ENCODE data around the gene AURKB. TPM values are rescaled to one million over a fixed set of nuclear protein-coding genes. Genes with fewer than 3 reads are reported as not detected.

Gene AURKB
- total and polyA plus RNA-seq, 10 of the 15 experiments (the other 5 are each of a cell fraction or from before 2014, with no cell fraction given), result 52.7 to 209 (median 128) TPM

- ChIA-PET RAD21 (ENCODE audit: unreplicated experiment) (interaction anchor here (1.0 to 1.8 kb wide), 3 partner anchors 13 to 33 kb away, joined by 3 to 6 read pairs (median 3); no protein-coding TSS in a partner anchor), CTCF (interaction anchor here (0.6 to 5.3 kb wide), 10 partner anchors 10 to 140 kb away, joined by 3 to 46 read pairs (median 6); partner anchors contain the start of gene HES7), SMC1A (ENCODE audit: uncharacterized antibody, unreplicated experiment) (interaction anchor here (0.6 to 2.7 kb wide), 8 partner anchors 9 to 141 kb away, joined by 3 to 15 read pairs (median 6); no protein-coding TSS in a partner anchor), POLR2A (interaction anchor here (0.9 to 1.6 kb wide), 2 partner anchors 8 to 18 kb away, joined by 3 read pairs; partner anchors contain the start of gene PER1)
- Histone ChIP-seq H3K4me3 (no peak overlapping the region), H3K9me3 (replicated peaks; ENCODE audit: control insufficient read depth, insufficient read depth, low read length) (no peaks in the 10 kb centered on the region), H3K27me3 (replicated peaks in 1 of 2; ENCODE audit: control insufficient read depth in 2 of 2, insufficient read depth in 2 of 2, low read length in 1 of 2) (no peaks in the 10 kb centered on the region), H3K9ac (ENCODE audit: control insufficient read depth, insufficient read depth, low read length) (no peak overlapping the region), H2AFZ (ENCODE audit: control insufficient read depth, low read depth, low read length) (no peak overlapping the region), H3K4me1 (ENCODE audit: control insufficient read depth, insufficient read depth, low read length) (peaks cover 37% of the 10 kb centered on the region), H3K79me2 (ENCODE audit: control insufficient read depth, insufficient read depth, low read length) (peaks cover 26% of the 10 kb centered on the region), H3K36me3 (ENCODE audit: control insufficient read depth in 2 of 2, insufficient read depth in 2 of 2, low read length in 1 of 2) (peaks cover 0 to 5% of the 10 kb centered on the region in 2 experiments; a peak in 1 of 4 replicates), H4K20me1 (ENCODE audit: control insufficient read depth, insufficient read depth) (no peaks in the 10 kb centered on the region), H3K4me2 (ENCODE audit: control insufficient read depth, insufficient read depth) (no peak overlapping the region), H3K27ac (ENCODE audit: control insufficient read depth, insufficient read depth) (no peak overlapping the region)
- FAIRE-seq (no peak), ATAC-seq (no peak), DNase-seq (ENCODE audit: low read depth, low spot score) (no peak)
- in situ Hi-C loops (cut with MboI), result no loop called here
- no TSS peak for BruUV-seq (replicated peaks)
- intact Hi-C loops (cut with micrococcal nuclease; ENCODE audit: unreplicated experiment), result loop anchor here (5.0 kb wide), 1 partner anchor 98 kb away; no protein-coding TSS in a partner anchor
- whole genome bisulfite sequencing (ENCODE audit: insufficient coverage, insufficient replicate concordance, low lambda C conversion rate, missing lambda C conversion rate), result 96% methylated on average over 2 of the region's 4 CpGs
- TF ChIP-seq ZNF384 (IDR thresholded peaks at IDR 0.05; ENCODE audit: borderline replicate concordance, low read depth, low read length) (peak; percentile 89), DPF2 (IDR thresholded peaks at IDR 0.05) (no peak), ZZZ3 (IDR thresholded peaks at IDR 0.05; ENCODE audit: control insufficient read depth, insufficient read length, low read depth) (no peak), HDAC2 (IDR thresholded peaks at IDR 0.05) (no peak), SIN3A (IDR thresholded peaks at IDR 0.05; ENCODE audit: low read depth, low read length) (no peak), RAD21 (IDR thresholded peaks at IDR 0.05; ENCODE audit: insufficient read depth, low read depth, low read length) (no peak), IKZF2 (IDR thresholded peaks at IDR 0.05) (no peak), TCF3 (IDR thresholded peaks at IDR 0.05; ENCODE audit: borderline replicate concordance, insufficient read depth, low read depth, low read length) (no peak)
Measured at GRCh38 chr17:8160224-8160577, 50.2 kb downstream of the AURKB start.

Data from GM12878 (cell line).